ENCODE data around the gene SPHKAP. TPM values are rescaled to one million over a fixed set of nuclear protein-coding genes. Genes with fewer than 3 reads are reported as not detected.
A peak's percentile ranks its signal among the peaks of the same experiment; 100 is the strongest.

The SPHKAP gene
- total and polyA plus RNA-seq, 2 of the 13 experiments (the other 11 are each of a cell fraction or from before 2014, with no cell fraction given): not detected

DNA sequence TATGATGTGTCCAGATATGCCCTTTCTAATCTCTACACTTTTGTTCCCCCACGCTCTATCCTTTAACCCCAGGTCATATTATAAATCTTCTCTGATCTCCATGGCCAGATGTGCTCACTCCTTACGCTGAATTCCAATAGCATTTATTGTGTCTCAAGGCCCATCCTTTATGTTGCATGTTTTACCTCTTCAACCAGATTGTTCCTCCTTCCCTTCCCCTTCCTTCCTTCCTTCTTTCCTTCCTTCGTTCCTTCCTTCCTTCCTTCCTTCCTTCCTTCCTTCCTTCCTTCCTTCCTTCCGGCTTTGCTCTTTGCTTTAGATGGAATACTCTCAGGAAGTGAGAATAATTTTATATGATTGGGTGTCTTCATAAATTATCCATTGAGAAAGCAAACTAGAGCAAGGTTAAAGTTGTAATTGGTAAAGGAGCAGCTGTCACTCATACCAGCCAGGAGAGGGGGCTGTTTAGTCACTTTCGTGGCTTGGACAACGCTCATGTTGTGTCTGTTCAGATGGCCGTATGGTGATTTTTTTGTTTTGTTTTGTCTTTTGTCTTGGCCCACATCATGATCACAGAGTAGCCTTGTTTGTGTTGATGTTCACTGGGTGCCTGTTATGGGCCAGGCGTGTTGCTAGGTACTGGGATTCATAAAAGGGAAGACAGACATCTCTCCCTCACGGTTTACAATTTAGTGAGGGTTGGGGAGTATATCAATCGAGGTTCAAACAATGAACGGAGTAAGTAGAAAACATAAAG lies 242.0 kb downstream of the SPHKAP start:
- in situ Hi-C loops (cut with HindIII; ENCODE audit: extremely low pct_ligation_motif_present, low pct_unique_long_range_greater_than_20kb): no loop called here
- CTCF ChIA-PET (ENCODE audit: low intra/inter-chr PET ratio, low total read pairs): interaction anchor here (0.9 kb wide), 1 partner anchor 717 kb away, joined by 3 read pairs; no protein-coding TSS in a partner anchor

More for the DNA sequence above, 242.0 kb downstream of the SPHKAP start:
- H3K4me3 ChIP-seq (replicated peaks in 1 of 3; ENCODE audit: insufficient read depth in 1 of 3, low read depth in 2 of 3, low read length in 3 of 3): no peak overlapping the region
- H3K27ac ChIP-seq (ENCODE audit: extremely low read length, insufficient read depth, low read length): no peak overlapping the region
- H4K20me1 ChIP-seq (ENCODE audit: insufficient read depth, low read length): no peaks in the 10 kb centered on the region
- WGBS (ENCODE audit: low lambda C conversion rate): 10% methylated on average over 11 of the region's 11 CpGs
- ATAC-seq: peak; percentile 95
- no peaks in the 10 kb centered on the region for H3K79me2 ChIP-seq (ENCODE audit: insufficient read depth, low read length)
- peak; percentile 60 for DNase-seq (ENCODE audit: low spot score)
- peak overlapping the region; percentile 58 for H2AFZ ChIP-seq (ENCODE audit: low read length)
- no peaks in the 10 kb centered on the region for H3K27me3 ChIP-seq (ENCODE audit: control insufficient read depth in 1 of 2, insufficient read depth in 2 of 2, low read length in 2 of 2)
- H3K4me2 ChIP-seq (ENCODE audit: low read depth, low read length): peak overlapping the region; percentile 66
- intact Hi-C loops (cut with micrococcal nuclease; ENCODE audit: unreplicated experiment): loop anchor here (1.0 kb wide), 1 partner anchor 1334 kb away; no protein-coding TSS in a partner anchor
- TF ChIP-seq ERF (CRISPR knock-in tag; IDR thresholded peaks at IDR 0.05) (0 out of 2 replicates have a peak, but pooled peaks have one; percentile 25), STAG1 (CRISPR knock-in tag; IDR thresholded peaks at IDR 0.05) (peak; percentile 72), RAD21 (CRISPR knock-in tag; IDR thresholded peaks at IDR 0.05) (peak; percentile 53; the same call in 1 of the 2 replicates), SMC3 (IDR thresholded peaks at IDR 0.05; ENCODE audit: low read length) (peak; percentile 65), RXRB (CRISPR knock-in tag; IDR thresholded peaks at IDR 0.05; ENCODE audit: borderline replicate concordance) (no peak), NFYB (CRISPR knock-in tag; IDR thresholded peaks at IDR 0.05) (no peak), ZNF644 (CRISPR knock-in tag; IDR thresholded peaks at IDR 0.05; ENCODE audit: low read depth) (peak; percentile 33; the same call in 1 of the 2 replicates), SOX13 (IDR thresholded peaks at IDR 0.05) (no peak), SOX13 (CRISPR knock-in tag; conservative IDR thresholded peaks at IDR 0.05 in 1 of 2, IDR thresholded peaks at IDR 0.05 in 1 of 2) (0 out of 4 replicates have a peak, but pooled peaks of 1 of the 2 experiments have one; percentile 18), SIN3A (IDR thresholded peaks at IDR 0.05; ENCODE audit: borderline replicate concordance, low read depth, low read length) (no peak), TEAD3 (CRISPR knock-in tag; optimal IDR thresholded peaks at IDR 0.05; ENCODE audit: borderline replicate concordance) (peak; percentile 100)
- TF ChIP-seq, protein P1, sequence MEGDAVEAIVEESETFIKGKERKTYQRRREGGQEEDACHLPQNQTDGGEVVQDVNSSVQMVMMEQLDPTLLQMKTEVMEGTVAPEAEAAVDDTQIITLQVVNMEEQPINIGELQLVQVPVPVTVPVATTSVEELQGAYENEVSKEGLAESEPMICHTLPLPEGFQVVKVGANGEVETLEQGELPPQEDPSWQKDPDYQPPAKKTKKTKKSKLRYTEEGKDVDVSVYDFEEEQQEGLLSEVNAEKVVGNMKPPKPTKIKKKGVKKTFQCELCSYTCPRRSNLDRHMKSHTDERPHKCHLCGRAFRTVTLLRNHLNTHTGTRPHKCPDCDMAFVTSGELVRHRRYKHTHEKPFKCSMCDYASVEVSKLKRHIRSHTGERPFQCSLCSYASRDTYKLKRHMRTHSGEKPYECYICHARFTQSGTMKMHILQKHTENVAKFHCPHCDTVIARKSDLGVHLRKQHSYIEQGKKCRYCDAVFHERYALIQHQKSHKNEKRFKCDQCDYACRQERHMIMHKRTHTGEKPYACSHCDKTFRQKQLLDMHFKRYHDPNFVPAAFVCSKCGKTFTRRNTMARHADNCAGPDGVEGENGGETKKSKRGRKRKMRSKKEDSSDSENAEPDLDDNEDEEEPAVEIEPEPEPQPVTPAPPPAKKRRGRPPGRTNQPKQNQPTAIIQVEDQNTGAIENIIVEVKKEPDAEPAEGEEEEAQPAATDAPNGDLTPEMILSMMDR (CRISPR knock-in tag; IDR thresholded peaks at IDR 0.05): peak; percentile 81
- TF ChIP-seq, protein P2, sequence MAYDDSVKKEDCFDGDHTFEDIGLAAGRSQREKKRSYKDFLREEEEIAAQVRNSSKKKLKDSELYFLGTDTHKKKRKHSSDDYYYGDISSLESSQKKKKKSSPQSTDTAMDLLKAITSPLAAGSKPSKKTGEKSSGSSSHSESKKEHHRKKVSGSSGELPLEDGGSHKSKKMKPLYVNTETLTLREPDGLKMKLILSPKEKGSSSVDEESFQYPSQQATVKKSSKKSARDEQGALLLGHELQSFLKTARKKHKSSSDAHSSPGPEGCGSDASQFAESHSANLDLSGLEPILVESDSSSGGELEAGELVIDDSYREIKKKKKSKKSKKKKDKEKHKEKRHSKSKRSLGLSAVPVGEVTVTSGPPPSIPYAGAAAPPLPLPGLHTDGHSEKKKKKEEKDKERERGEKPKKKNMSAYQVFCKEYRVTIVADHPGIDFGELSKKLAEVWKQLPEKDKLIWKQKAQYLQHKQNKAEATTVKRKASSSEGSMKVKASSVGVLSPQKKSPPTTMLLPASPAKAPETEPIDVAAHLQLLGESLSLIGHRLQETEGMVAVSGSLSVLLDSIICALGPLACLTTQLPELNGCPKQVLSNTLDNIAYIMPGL (CRISPR knock-in tag; IDR thresholded peaks at IDR 0.05; ENCODE audit: borderline replicate concordance in 1 of 2, low read depth in 1 of 2): peak in 1 of 2 experiments; percentile 38; a peak in 1 of 4 replicates
- TF ChIP-seq, protein P3, sequence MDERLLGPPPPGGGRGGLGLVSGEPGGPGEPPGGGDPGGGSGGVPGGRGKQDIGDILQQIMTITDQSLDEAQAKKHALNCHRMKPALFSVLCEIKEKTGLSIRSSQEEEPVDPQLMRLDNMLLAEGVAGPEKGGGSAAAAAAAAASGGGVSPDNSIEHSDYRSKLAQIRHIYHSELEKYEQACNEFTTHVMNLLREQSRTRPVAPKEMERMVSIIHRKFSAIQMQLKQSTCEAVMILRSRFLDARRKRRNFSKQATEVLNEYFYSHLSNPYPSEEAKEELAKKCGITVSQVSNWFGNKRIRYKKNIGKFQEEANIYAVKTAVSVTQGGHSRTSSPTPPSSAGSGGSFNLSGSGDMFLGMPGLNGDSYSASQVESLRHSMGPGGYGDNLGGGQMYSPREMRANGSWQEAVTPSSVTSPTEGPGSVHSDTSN (CRISPR knock-in tag; IDR thresholded peaks at IDR 0.05): peak; percentile 24; the same call in 1 of the 2 replicates
- TF ChIP-seq, protein P4, sequence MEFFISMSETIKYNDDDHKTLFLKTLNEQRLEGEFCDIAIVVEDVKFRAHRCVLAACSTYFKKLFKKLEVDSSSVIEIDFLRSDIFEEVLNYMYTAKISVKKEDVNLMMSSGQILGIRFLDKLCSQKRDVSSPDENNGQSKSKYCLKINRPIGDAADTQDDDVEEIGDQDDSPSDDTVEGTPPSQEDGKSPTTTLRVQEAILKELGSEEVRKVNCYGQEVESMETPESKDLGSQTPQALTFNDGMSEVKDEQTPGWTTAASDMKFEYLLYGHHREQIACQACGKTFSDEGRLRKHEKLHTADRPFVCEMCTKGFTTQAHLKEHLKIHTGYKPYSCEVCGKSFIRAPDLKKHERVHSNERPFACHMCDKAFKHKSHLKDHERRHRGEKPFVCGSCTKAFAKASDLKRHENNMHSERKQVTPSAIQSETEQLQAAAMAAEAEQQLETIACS (CRISPR knock-in tag; IDR thresholded peaks at IDR 0.05): no peak
- H3K4me1 ChIP-seq (ENCODE audit: insufficient read depth, low read length): no peaks in the 10 kb centered on the region
- POLR2A ChIA-PET: no interaction called here
- BruUV-seq (replicated peaks): no TSS peak
- FAIRE-seq: peak; percentile 91
- H3K9ac ChIP-seq (ENCODE audit: insufficient read depth, low read depth, low read length): no peak overlapping the region
- H3K9me3 ChIP-seq (ENCODE audit: low read length): no peaks in the 10 kb centered on the region
- no peaks in the 10 kb centered on the region for H3K36me3 ChIP-seq (replicated peaks in 1 of 2; ENCODE audit: control insufficient read depth in 1 of 2, insufficient read depth in 2 of 2, low read length in 2 of 2)
